Measurements from ENCODE around the gene HOXA6. TPM values are rescaled to one million over a fixed set of nuclear protein-coding genes. Genes with fewer than 3 reads are reported as not detected.

HOXA6 gene
- total RNA-seq, 4 donors from 2014 or later = 11.1 to 30.9 (median 18.7) TPM

DNA sequence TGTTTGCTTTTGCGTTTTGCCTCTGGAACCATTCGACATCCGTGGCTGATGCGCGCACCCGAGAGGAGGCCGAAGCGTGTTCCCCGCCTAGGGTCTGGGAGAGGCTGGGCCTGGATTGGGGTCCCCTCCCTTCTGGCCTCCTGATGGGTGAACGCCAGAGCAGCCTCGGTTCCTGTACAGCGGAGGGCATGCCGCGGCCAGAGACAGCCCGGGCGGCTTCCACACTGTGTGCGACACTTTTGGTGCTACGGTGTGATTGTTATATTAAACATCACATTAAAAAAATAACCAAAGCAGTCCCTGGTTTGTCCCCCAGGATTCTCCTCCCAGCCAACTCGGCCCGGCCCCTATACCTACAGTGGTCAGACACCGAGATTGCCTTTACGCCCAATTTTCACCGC lies 12.6 kb upstream of the HOXA6 start:
- H3K4me1 ChIP-seq = peaks cover 0 to 66% (median 18%) of the 10 kb centered on the region in 4 donors
- TF ChIP-seq EP300 (IDR thresholded peaks at IDR 0.05) = no peak
- TF ChIP-seq, protein P1, sequence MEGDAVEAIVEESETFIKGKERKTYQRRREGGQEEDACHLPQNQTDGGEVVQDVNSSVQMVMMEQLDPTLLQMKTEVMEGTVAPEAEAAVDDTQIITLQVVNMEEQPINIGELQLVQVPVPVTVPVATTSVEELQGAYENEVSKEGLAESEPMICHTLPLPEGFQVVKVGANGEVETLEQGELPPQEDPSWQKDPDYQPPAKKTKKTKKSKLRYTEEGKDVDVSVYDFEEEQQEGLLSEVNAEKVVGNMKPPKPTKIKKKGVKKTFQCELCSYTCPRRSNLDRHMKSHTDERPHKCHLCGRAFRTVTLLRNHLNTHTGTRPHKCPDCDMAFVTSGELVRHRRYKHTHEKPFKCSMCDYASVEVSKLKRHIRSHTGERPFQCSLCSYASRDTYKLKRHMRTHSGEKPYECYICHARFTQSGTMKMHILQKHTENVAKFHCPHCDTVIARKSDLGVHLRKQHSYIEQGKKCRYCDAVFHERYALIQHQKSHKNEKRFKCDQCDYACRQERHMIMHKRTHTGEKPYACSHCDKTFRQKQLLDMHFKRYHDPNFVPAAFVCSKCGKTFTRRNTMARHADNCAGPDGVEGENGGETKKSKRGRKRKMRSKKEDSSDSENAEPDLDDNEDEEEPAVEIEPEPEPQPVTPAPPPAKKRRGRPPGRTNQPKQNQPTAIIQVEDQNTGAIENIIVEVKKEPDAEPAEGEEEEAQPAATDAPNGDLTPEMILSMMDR (IDR thresholded peaks at IDR 0.05) = no peak
- no peak for TF ChIP-seq POLR2A (IDR thresholded peaks at IDR 0.05)
- peak overlapping the region in 2 of 4 donors; percentile 60 to 64 for H3K27ac ChIP-seq
- peak in 1 of 2 donors; percentile 14 for DNase-seq (ENCODE audit: low spot score in 2 of 2)
- peaks cover 0 to 91% of the 10 kb centered on the region in 2 donors for H3K27me3 ChIP-seq
- 67 to 74% methylated on average over 22 to 23 of the region's 23 CpGs for WGBS, 2 donors
- peak overlapping the region; percentile 44 to 69 (median 54) for H3K4me3 ChIP-seq
- H3K36me3 ChIP-seq = no peaks in the 10 kb centered on the region
- H3K9me3 ChIP-seq = no peaks in the 10 kb centered on the region

GRCh38 chr7:27159266-27160144 lies 11.9 kb upstream of the HOXA6 start:
- H3K4me3 ChIP-seq = no peak overlapping the region
- no peaks in the 10 kb centered on the region for H3K36me3 ChIP-seq
- WGBS, 2 donors = 83 to 85% methylated on average over 27 of the region's 27 CpGs
- peak overlapping the region in 1 of 4 donors; percentile 60 for H3K27ac ChIP-seq
- DNase-seq (ENCODE audit: low spot score in 2 of 2) = peak in 1 of 2 donors; percentile 7
- H3K4me1 ChIP-seq = peaks cover 0 to 67% (median 21%) of the 10 kb centered on the region in 4 donors
- no peaks in the 10 kb centered on the region for H3K9me3 ChIP-seq
- H3K27me3 ChIP-seq = peaks cover 0 to 91% of the 10 kb centered on the region in 2 donors
- TF ChIP-seq EP300 (IDR thresholded peaks at IDR 0.05) (no peak), POLR2A (IDR thresholded peaks at IDR 0.05) (no peak)
- TF ChIP-seq, protein P1 (IDR thresholded peaks at IDR 0.05) = no peak

- peaks cover 0 to 67% (median 21%) of the 10 kb centered on the region in 4 donors for H3K4me1 ChIP-seq
- TF ChIP-seq, protein P1 (IDR thresholded peaks at IDR 0.05) = no peak
- TF ChIP-seq EP300 (IDR thresholded peaks at IDR 0.05) (no peak), POLR2A (IDR thresholded peaks at IDR 0.05) (no peak)
- no peaks in the 10 kb centered on the region for H3K9me3 ChIP-seq
- peak overlapping the region in 1 of 4 donors; percentile 22 for H3K27ac ChIP-seq
- DNase-seq (ENCODE audit: low spot score in 2 of 2) = peak in 1 of 2 donors; percentile 11
- H3K27me3 ChIP-seq = peaks cover 0 to 91% of the 10 kb centered on the region in 2 donors
- H3K4me3 ChIP-seq = no peak overlapping the region
- WGBS, 2 donors = 74 to 87% methylated on average over 35 of the region's 35 CpGs
- no peaks in the 10 kb centered on the region for H3K36me3 ChIP-seq
These were observed 11.1 kb upstream of the HOXA6 start for GRCh38 chr7:27158436-27159265.

GRCh38 chr7:27157702-27158431 lies 10.3 kb upstream of the HOXA6 start:
- WGBS, 2 donors = 64 to 79% methylated on average over 30 of the region's 30 CpGs
- TF ChIP-seq POLR2A (IDR thresholded peaks at IDR 0.05) = no peak
- TF ChIP-seq EP300 (IDR thresholded peaks at IDR 0.05) = no peak
- TF ChIP-seq, protein P1 (IDR thresholded peaks at IDR 0.05) = no peak
- Histone ChIP-seq H3K27me3 (peaks cover 0 to 91% of the 10 kb centered on the region in 2 donors), H3K4me3 (no peak overlapping the region), H3K4me1 (peaks cover 0 to 69% (median 22%) of the 10 kb centered on the region in 4 donors), H3K9me3 (no peaks in the 10 kb centered on the region), H3K27ac (peak overlapping the region in 1 of 4 donors; percentile 81), H3K36me3 (no peaks in the 10 kb centered on the region)
- peak in 1 of 2 donors; percentile 5 for DNase-seq (ENCODE audit: low spot score in 2 of 2)
